ENCODE data around the gene CTCF. TPM values are rescaled to one million over a fixed set of nuclear protein-coding genes. Genes with fewer than 3 reads are reported as not detected.

CTCF gene
- total and polyA plus RNA-seq, 10 of the 15 experiments (the other 5 are each of a cell fraction or from before 2014, with no cell fraction given) = 9.1 to 55.0 (median 41.8) TPM

GRCh38 chr16:67667817-67668494 is 105.6 kb downstream of the CTCF start (continued):
- TF ChIP-seq BCL3 (IDR thresholded peaks at IDR 0.05; ENCODE audit: borderline replicate concordance, insufficient read depth, low read depth, low read length, poor library complexity, severe bottlenecking) (no peak), MEF2A (IDR thresholded peaks at IDR 0.05; ENCODE audit: insufficient read depth, low read depth, low read length) (no peak), POLR2AphosphoS5 (IDR thresholded peaks at IDR 0.05; ENCODE audit: low read length) (no peak), IRF3 (IDR thresholded peaks at IDR 0.05) (no peak), TAF1 (IDR thresholded peaks at IDR 0.05; ENCODE audit: borderline replicate concordance, low read depth, low read length) (no peak), SIX5 (IDR thresholded peaks at IDR 0.05; ENCODE audit: low read depth, low read length, severe bottlenecking) (no peak), ZNF207 (IDR thresholded peaks at IDR 0.05; ENCODE audit: borderline replicate concordance) (no peak), CTCF (IDR thresholded peaks at IDR 0.05 in 2 of 3, conservative IDR thresholded peaks at IDR 0.05 in 1 of 3; ENCODE audit: control insufficient read depth in 2 of 3, extremely low read depth in 1 of 3, insufficient read depth in 1 of 3, low read depth in 3 of 3, low read length in 3 of 3) (peak; percentile 91 to 94 (median 92)), RELB (IDR thresholded peaks at IDR 0.05; ENCODE audit: low read depth) (no peak), E4F1 (IDR thresholded peaks at IDR 0.05; ENCODE audit: borderline replicate concordance, partially characterized antibody) (no peak), E2F4 (IDR thresholded peaks at IDR 0.05; ENCODE audit: low read depth, low read length) (no peak), PAX8 (IDR thresholded peaks at IDR 0.05) (no peak), ZBTB11 (CRISPR knock-in tag; IDR thresholded peaks at IDR 0.05) (no peak), ASH2L (IDR thresholded peaks at IDR 0.05; ENCODE audit: borderline replicate concordance, low read depth) (no peak), ZBED1 (IDR thresholded peaks at IDR 0.05; ENCODE audit: borderline replicate concordance) (no peak)
